HepG2 (cell line): ENCODE data around the gene PDLIM4. TPM values are rescaled to one million over a fixed set of nuclear protein-coding genes. Genes with fewer than 3 reads are reported as not detected.

ENCODE experiments used
- ATAC-seq: fragments of 200-7000 bp; cut with Tn5 transposase; 3 replicates; pipeline ENCODE4 v1.9.1; 2020; ENCODE audit warnings: mild to moderate bottlenecking, moderate library complexity
- BruUV-seq: library from RNA; stranded (reverse); fragments of 400-500 nt; replicated peaks from 2 replicates; lab custom pipeline; 2021; lab: Mats Ljungman, UMichigan
- CTCF ChIA-PET: fragments of 300-600 bp; formaldehyde crosslinking; extraction: SDS; loops from one replicate; lab custom pipeline; 2021; ENCODE audit warnings: low total read pairs, inconsistent platforms, low intra/inter-chr PET ratio; lab: Yijun Ruan, JAX
- POLR2A ChIA-PET: fragments of 350-600 bp; sonication (Branson Sonifier 250); formaldehyde crosslinking; loops from one replicate; lab custom pipeline; 2020; ENCODE audit warnings: antibody characterized with exemption, inconsistent platforms; lab: Yijun Ruan, JAX
- DNase-seq: peaks from one replicate; pipeline ENCODE4 v3.0.0-alpha.2; 2015; ENCODE audit warnings: low spot score
- FAIRE-seq: peaks from 3 replicates; lab custom pipeline; 2011; peaks lifted over from hg19 to GRCh38; lab: Jason Lieb, UNC
- H2AFZ ChIP-seq: one replicate; pipeline ENCODE4 v1.6.1; 2011; ENCODE audit warnings: low read length, inconsistent platforms
- H3K27ac ChIP-seq: fragments of 300-600 bp; 3 replicates; pipeline ENCODE4 v1.8.0; 2011; ENCODE audit warnings: mixed run types, mild to moderate bottlenecking, mixed read lengths, low read length, inconsistent platforms; ENCODE audit not compliant: insufficient read depth; ENCODE audit errors: extremely low read length
- H3K27me3 ChIP-seq, 2 experiments: fragments of 200-600 bp in 1 of 2; 2 replicates in 1 of 2; 3 replicates in 1 of 2; pipeline versions ENCODE4 v1.6.0 to v1.8.0; 2011; ENCODE audit warnings: low read length in 2 of 2, mild to moderate bottlenecking in 2 of 2, moderate library complexity in 2 of 2, inconsistent platforms in 1 of 2; ENCODE audit not compliant: insufficient read depth in 2 of 2, control insufficient read depth in 1 of 2
- H3K36me3 ChIP-seq, 2 experiments: fragments of 200-600 bp in 1 of 2; replicated peaks in 1 of 2; 2 replicates in 1 of 2; 3 replicates in 1 of 2; pipeline versions ENCODE4 v1.5.1 to v1.8.0; 2011; ENCODE audit warnings: low read length in 2 of 2, inconsistent platforms in 1 of 2; ENCODE audit not compliant: insufficient read depth in 2 of 2, control insufficient read depth in 1 of 2
- H3K4me1 ChIP-seq: 2 replicates; pipeline ENCODE4 v1.5.1; 2012; ENCODE audit warnings: low read length, inconsistent platforms; ENCODE audit not compliant: insufficient read depth
- H3K4me2 ChIP-seq: 2 replicates; pipeline ENCODE4 v1.6.0; 2011; ENCODE audit warnings: low read depth, low read length, inconsistent platforms
- H3K4me3 ChIP-seq, 3 experiments: fragments of 200-600 bp in 1 of 3; sonication (generic), shearing (Covaris generic) in 1 of 3; replicated peaks in 1 of 3; 2 replicates each; pipeline ENCODE4 v1.5.1; 2011 to 2016; ENCODE audit warnings: low read length in 3 of 3, inconsistent platforms in 2 of 3, low read depth in 2 of 3, mild to moderate bottlenecking in 2 of 3, control low read depth in 1 of 3, mixed read lengths in 1 of 3; ENCODE audit not compliant: insufficient read depth in 1 of 3
- H3K79me2 ChIP-seq: one replicate; pipeline ENCODE4 v1.6.1; 2011; ENCODE audit warnings: low read length, inconsistent platforms; ENCODE audit not compliant: insufficient read depth
- H3K9ac ChIP-seq: 2 replicates; pipeline ENCODE4 v1.6.0; 2011; ENCODE audit warnings: mild to moderate bottlenecking, low read depth, low read length, inconsistent platforms; ENCODE audit not compliant: insufficient read depth
- H3K9me3 ChIP-seq: 2 replicates; pipeline ENCODE4 v1.5.1; 2012; ENCODE audit warnings: mild to moderate bottlenecking, low read length
- H4K20me1 ChIP-seq: 2 replicates; pipeline ENCODE4 v1.6.0; 2011; ENCODE audit warnings: inconsistent platforms, mild to moderate bottlenecking, low read length, moderate library complexity; ENCODE audit not compliant: insufficient read depth
- CEBPG ChIP-seq: IDR thresholded peaks from 2 replicates; pipeline ENCODE4 v1.6.1; 2016
- CTCF ChIP-seq: sonication (generic); formaldehyde crosslinking; IDR thresholded peaks from 2 replicates; pipeline ENCODE4 v1.5.0; 2020; ENCODE audit warnings: mild to moderate bottlenecking, missing genetic modification reagents, moderate library complexity
- GATAD1 ChIP-seq: IDR thresholded peaks from 2 replicates; pipeline ENCODE4 v1.6.1; 2016; ENCODE audit warnings: missing genetic modification reagents, missing compliant biosample characterization
- GPBP1L1 ChIP-seq: sonication (generic); formaldehyde crosslinking; IDR thresholded peaks from 2 replicates; pipeline ENCODE4 v1.5.0; 2020; ENCODE audit warnings: mild to moderate bottlenecking, missing genetic modification reagents
- JUND ChIP-seq: sonication (generic); formaldehyde crosslinking; IDR thresholded peaks from 2 replicates; pipeline ENCODE4 v1.8.0; 2022; ENCODE audit warnings: mild to moderate bottlenecking, missing genetic modification reagents
- KDM2A ChIP-seq: sonication (generic); formaldehyde crosslinking; IDR thresholded peaks from 2 replicates; pipeline ENCODE4 v1.4.0; 2020; ENCODE audit warnings: low read depth, missing genetic modification reagents, borderline replicate concordance
- KDM5A ChIP-seq: fragments of 200-600 bp; sonication (generic); IDR thresholded peaks from 2 replicates; pipeline ENCODE4 v1.7.0; 2018; ENCODE audit warnings: antibody characterized with exemption, mild to moderate bottlenecking, low read length, borderline replicate concordance
- KDM6A ChIP-seq: IDR thresholded peaks from 2 replicates; pipeline ENCODE4 v1.6.1; 2016; ENCODE audit warnings: low read depth
- SIX4 ChIP-seq: sonication (generic); formaldehyde crosslinking; IDR thresholded peaks from 2 replicates; pipeline ENCODE4 v1.4.0; 2020; ENCODE audit warnings: missing genetic modification reagents
- SNRNP70 ChIP-seq: fragments of 200-400 bp; formaldehyde crosslinking; IDR thresholded peaks from 2 replicates; pipeline ENCODE4 v1.6.1; 2017; ENCODE audit warnings: mild to moderate bottlenecking, low read depth, low read length, moderate library complexity
- TAF1 ChIP-seq: sonication (generic); formaldehyde crosslinking; IDR thresholded peaks from 2 replicates; pipeline ENCODE4 v1.4.0; 2020; ENCODE audit warnings: missing genetic modification reagents
- TRIM22 ChIP-seq: fragments of 450-650 bp; IDR thresholded peaks from 2 replicates; pipeline ENCODE4 v1.6.1; 2017
- XBP1 ChIP-seq: sonication (generic); formaldehyde crosslinking; IDR thresholded peaks from 2 replicates; pipeline ENCODE4 v1.5.0; 2020; ENCODE audit warnings: missing genetic modification reagents
- ZNF18 ChIP-seq: sonication (generic); formaldehyde crosslinking; IDR thresholded peaks from 2 replicates; pipeline ENCODE4 v1.8.0; 2022; ENCODE audit warnings: mild to moderate bottlenecking, missing genetic modification reagents; ENCODE audit not compliant: insufficient replicate concordance
- ZNF274 ChIP-seq: sonication (generic); formaldehyde crosslinking; IDR thresholded peaks from 2 replicates; pipeline ENCODE4 v1.5.1; 2020; ENCODE audit warnings: mild to moderate bottlenecking, missing genetic modification reagents
- ZNF335 ChIP-seq: sonication (generic); formaldehyde crosslinking; IDR thresholded peaks from 2 replicates; pipeline ENCODE4 v1.4.0; 2020; ENCODE audit warnings: missing genetic modification reagents
- ZNF747 ChIP-seq: sonication (generic); formaldehyde crosslinking; IDR thresholded peaks from 2 replicates; pipeline ENCODE4 v1.8.1; 2023; ENCODE audit warnings: missing genetic modification reagents, mild to moderate bottlenecking, borderline replicate concordance
- ZNF891 ChIP-seq: sonication (generic); formaldehyde crosslinking; IDR thresholded peaks from 2 replicates; pipeline ENCODE4 v1.5.0; 2020; ENCODE audit warnings: mild to moderate bottlenecking, missing genetic modification reagents
- WGBS: methylation state at CpG from one replicate; pipeline ENCODE4 v1.1.6; 2017; ENCODE audit warnings: low lambda C conversion rate; 5-methylcytosine and 5-hydroxymethylcytosine counted together
- in situ Hi-C: cut with HindIII; loops from 2 replicates; pipeline ENCODE4 v1.10.0; 2017; ENCODE audit warnings: low pct_unique_long_range_greater_than_20kb; ENCODE audit not compliant: extremely low pct_ligation_motif_present
- intact Hi-C: fragments of 100-400 bp; cut with micrococcal nuclease; formaldehyde crosslinking; loops from one replicate; pipeline ENCODE4 v1.10.0; 2022; ENCODE audit not compliant: unreplicated experiment
- polyA plus RNA-seq, 8 experiments: library from polyadenylated mRNA; depleted of rRNA in 3 of 8; stranded (reverse) in 7 of 8; unstranded in 1 of 8; fragments of >200 nt; fragmentation: Illumina TruSeq in 4 of 8; extraction: Trizol in 4 of 8; gene quantifications; 2 replicates each; pipeline versions ENCODE4 v1.2.1 to v1.2.3, GENCODE V29; 2011 to 2016; ENCODE audit warnings: low read depth in 4 of 8, missing spikeins in 1 of 8, mixed read lengths in 1 of 8; ENCODE audit not compliant: insufficient read depth in 1 of 8
- total RNA-seq, 5 experiments: library from RNA; depleted of rRNA; stranded (reverse); fragments of >200 nt; fragmentation: Illumina TruSeq; extraction: Trizol; gene quantifications; 2 replicates each; pipeline ENCODE4 v1.2.3, GENCODE V29; 2016; ENCODE audit warnings: low read depth in 1 of 5

Gene PDLIM4
- total and polyA plus RNA-seq, 2 of the 13 experiments (the other 11 are each of a cell fraction or from before 2014, with no cell fraction given): 1.1 to 2.3 TPM

GRCh38 chr5:132209901-132210545 lies 47.5 kb upstream of the PDLIM4 start (continued):
- no peak for TF ChIP-seq CTCF
- TF ChIP-seq, all 625 proteins: peak for 0

- no TSS peak for BruUV-seq
- no peak overlapping the region for H3K27ac ChIP-seq
- no peaks in the 10 kb centered on the region for H3K4me1 ChIP-seq
- intact Hi-C loops: no loop called here
- H2AFZ ChIP-seq: no peak overlapping the region
- 93% methylated on average over 1 of the region's 1 CpG for WGBS
- H3K4me3 ChIP-seq: no peak overlapping the region
- in situ Hi-C loops: no loop called here
- H3K9ac ChIP-seq: no peak overlapping the region
- H3K36me3 ChIP-seq: peaks cover 17 to 63% of the 10 kb centered on the region in 2 experiments
- ATAC-seq (no peak), DNase-seq (no peak), FAIRE-seq (no peak)
- POLR2A ChIA-PET: interaction anchor here (1.2 kb wide), 1 partner anchor 83 kb away, joined by 3 read pairs; the partner anchor contains the start of gene SLC22A4
- H4K20me1 ChIP-seq: no peaks in the 10 kb centered on the region
- no peak overlapping the region for H3K4me2 ChIP-seq
- H3K9me3 ChIP-seq: no peaks in the 10 kb centered on the region
- H3K27me3 ChIP-seq: no peaks in the 10 kb centered on the region
- no peaks in the 10 kb centered on the region for H3K79me2 ChIP-seq
- CTCF ChIA-PET: no interaction called here
- TF ChIP-seq ZNF274 (no peak), TRIM22 (no peak), GATAD1 (no peak), TAF1 (no peak), SIX4 (CRISPR knock-in tag) (no peak), XBP1 (CRISPR knock-in tag) (no peak), ZNF18 (CRISPR knock-in tag) (no peak), ZNF747 (CRISPR knock-in tag) (no peak), ZNF891 (CRISPR knock-in tag) (no peak), KDM6A (CRISPR knock-in tag) (no peak), GPBP1L1 (no peak), JUND (CRISPR knock-in tag) (no peak), SNRNP70 (no peak), KDM2A (no peak), ZNF335 (CRISPR knock-in tag) (no peak), KDM5A (no peak), CEBPG (CRISPR knock-in tag) (no peak)
Observed at GRCh38 chr5:132210944-132211343, 46.6 kb upstream of the PDLIM4 start.
